Muscle layer of duodenum (tissue), 2 donors: Measurements from ENCODE around the gene MERTK.

Experiments used
- H3K27ac ChIP-seq: one replicate; pipeline ENCODE4 v1.7.0; 2013; ENCODE audit warnings: mild to moderate bottlenecking, low read length
- H3K27me3 ChIP-seq: one replicate; pipeline ENCODE4 v1.7.0; 2013; ENCODE audit warnings: low read depth, mild to moderate bottlenecking, control low read depth, low read length
- H3K36me3 ChIP-seq, 2 donors: one replicate each; pipeline ENCODE4 v1.7.0; 2013; ENCODE audit warnings: low read length in 2 of 2, control low read depth in 1 of 2, mild to moderate bottlenecking in 1 of 2; ENCODE audit not compliant: insufficient read depth in 2 of 2, control insufficient read depth in 1 of 2
- H3K4me1 ChIP-seq, 2 donors: one replicate each; pipeline ENCODE4 v1.7.0; 2013; ENCODE audit warnings: low read length in 2 of 2, mild to moderate bottlenecking in 2 of 2, control low read depth in 1 of 2, moderate library complexity in 1 of 2; ENCODE audit not compliant: insufficient read depth in 2 of 2, control insufficient read depth in 1 of 2
- H3K4me3 ChIP-seq, 2 donors: one replicate each; pipeline ENCODE4 v1.7.0; 2013; ENCODE audit warnings: low read length in 2 of 2, low read depth in 1 of 2, mild to moderate bottlenecking in 1 of 2
- H3K9me3 ChIP-seq, 2 donors: one replicate each; pipeline ENCODE4 v1.7.0; 2013; ENCODE audit warnings: low read length in 2 of 2, control low read depth in 1 of 2, mild to moderate bottlenecking in 1 of 2; ENCODE audit not compliant: control insufficient read depth in 1 of 2
- donor health status: healthy.

The MERTK gene

DNA sequence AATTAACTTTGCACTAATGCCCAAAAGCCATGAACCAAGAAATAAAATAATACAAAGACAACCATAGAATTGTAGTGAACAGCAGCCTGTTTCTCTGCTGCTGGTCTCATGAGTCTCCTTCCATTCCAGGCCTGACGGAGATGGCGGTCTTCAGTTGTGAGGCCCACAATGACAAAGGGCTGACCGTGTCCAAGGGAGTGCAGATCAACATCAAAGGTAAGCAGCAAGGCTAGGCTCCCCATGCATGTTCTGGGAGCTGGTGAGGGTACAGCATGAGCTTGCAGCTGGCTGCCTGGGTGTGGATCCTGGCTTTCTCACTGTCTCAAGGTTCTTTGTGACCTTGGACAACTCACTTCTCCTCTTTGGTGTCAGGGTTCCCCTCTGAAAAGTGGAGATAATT, 66.7 kb downstream of the MERTK start:
- Histone ChIP-seq H3K27ac (no peak overlapping the region), H3K4me3 (no peak overlapping the region), H3K9me3 (no peaks in the 10 kb centered on the region), H3K4me1 (no peaks in the 10 kb centered on the region), H3K27me3 (no peaks in the 10 kb centered on the region), H3K36me3 (peaks cover 3 to 23% of the 10 kb centered on the region in 2 donors)

DNA sequence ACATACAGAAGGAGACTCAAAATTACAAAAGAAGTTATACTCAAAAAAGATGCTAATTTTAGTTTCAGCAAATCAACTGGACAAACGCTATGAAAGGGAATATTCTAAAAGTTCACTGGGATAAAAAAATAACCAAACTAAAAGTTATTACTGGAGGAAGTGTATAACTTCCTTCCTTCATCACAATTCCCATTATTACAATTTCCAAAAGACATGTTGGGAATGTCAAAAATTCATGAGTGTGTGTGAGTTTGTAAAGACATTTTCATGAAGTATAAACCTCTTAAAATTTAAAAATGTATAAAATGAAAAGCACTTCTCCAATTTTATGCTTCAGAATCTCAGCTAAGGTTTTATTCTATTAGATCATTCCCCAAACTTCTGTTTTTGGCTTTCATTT, 67.8 kb downstream of the MERTK start:
- peaks cover 3 to 23% of the 10 kb centered on the region in 2 donors for H3K36me3 ChIP-seq
- no peaks in the 10 kb centered on the region for H3K9me3 ChIP-seq
- H3K27ac ChIP-seq = no peak overlapping the region
- H3K4me1 ChIP-seq = no peaks in the 10 kb centered on the region
- H3K27me3 ChIP-seq = no peaks in the 10 kb centered on the region
- H3K4me3 ChIP-seq = no peak overlapping the region

DNA sequence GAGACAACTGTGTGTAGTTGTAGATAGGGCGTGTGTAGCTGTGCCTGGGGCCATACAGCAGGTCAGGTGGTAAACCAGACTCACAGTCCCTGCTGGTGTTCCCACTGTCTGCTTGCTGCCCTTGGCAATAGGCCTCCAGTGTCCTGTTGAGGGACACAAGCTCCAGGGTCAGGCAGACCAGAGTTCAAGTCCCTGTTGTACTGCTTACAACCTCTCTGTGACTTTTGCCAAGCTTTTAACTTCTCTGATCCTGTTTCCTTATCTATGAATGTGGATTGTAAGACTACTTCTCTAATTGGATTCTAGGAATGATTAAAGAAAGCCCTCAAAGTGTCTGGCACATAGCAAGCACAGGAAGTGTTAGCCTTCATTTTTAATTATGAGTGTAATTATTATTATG, 68.6 kb downstream of the MERTK start:
- H3K4me3 ChIP-seq = no peak overlapping the region
- H3K4me1 ChIP-seq = no peaks in the 10 kb centered on the region
- no peaks in the 10 kb centered on the region for H3K9me3 ChIP-seq
- H3K27ac ChIP-seq = no peak overlapping the region
- H3K36me3 ChIP-seq = peaks cover 3 to 23% of the 10 kb centered on the region in 2 donors
- no peaks in the 10 kb centered on the region for H3K27me3 ChIP-seq

DNA sequence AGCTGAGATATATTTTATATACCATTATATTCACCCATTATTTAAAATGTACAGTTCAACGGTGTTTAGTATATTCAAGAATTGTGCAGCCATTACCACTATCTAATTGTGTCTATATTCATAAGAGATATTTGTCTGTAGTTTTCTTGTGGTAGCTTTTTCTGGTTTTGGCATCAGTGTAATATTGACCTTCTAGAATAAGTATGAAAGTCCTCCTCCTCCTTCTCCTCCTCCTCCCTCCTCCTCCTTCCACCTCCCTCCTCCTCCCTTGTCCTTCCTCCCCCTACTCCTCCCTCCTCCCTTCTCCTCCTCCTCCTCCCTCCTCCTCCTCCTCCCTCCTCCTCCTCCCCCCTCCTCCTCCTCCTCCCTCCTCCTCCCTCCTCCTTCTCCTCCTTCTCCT, 72.0 kb downstream of the MERTK start:
- Histone ChIP-seq H3K27me3 (no peaks in the 10 kb centered on the region), H3K36me3 (peaks cover 6 to 20% of the 10 kb centered on the region in 2 donors), H3K4me3 (no peak overlapping the region), H3K27ac (no peak overlapping the region), H3K4me1 (peaks cover 0 to 16% of the 10 kb centered on the region in 2 donors), H3K9me3 (no peaks in the 10 kb centered on the region)

DNA sequence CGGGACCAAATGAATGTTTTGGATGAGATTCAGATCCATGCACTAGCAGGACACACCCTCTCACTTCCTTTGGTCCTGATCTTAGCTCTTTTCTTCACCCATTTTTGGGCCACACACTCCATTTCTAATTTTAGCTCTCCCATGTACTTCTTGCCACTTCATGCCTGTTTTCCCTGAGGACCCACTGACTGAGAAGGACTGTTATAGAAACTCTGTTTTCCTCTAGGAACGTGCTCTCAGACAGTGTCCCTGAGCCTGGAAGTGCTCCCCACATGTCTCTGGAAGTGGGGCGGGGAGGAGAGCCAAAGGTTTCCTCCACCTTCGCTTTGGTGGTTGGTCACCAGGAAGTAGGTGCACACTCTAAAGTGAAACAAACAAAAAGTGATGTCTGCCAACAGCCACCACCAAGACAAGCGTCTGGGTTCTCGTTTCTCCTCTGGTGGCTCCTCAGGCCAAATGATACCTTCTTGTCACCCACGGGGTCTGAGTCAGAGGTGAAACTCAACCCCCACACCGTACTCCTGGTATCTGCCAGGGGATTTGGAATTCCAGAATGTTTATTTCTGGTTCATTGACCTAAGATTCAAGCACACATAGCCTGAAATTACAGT, 74.7 kb downstream of the MERTK start:
- no peaks in the 10 kb centered on the region for H3K9me3 ChIP-seq
- peaks cover 0 to 17% of the 10 kb centered on the region in 2 donors for H3K4me1 ChIP-seq
- H3K27ac ChIP-seq = peak overlapping the region; percentile 19
- H3K4me3 ChIP-seq = no peak overlapping the region
- H3K36me3 ChIP-seq = peaks cover 8 to 31% of the 10 kb centered on the region in 2 donors
- no peaks in the 10 kb centered on the region for H3K27me3 ChIP-seq

DNA sequence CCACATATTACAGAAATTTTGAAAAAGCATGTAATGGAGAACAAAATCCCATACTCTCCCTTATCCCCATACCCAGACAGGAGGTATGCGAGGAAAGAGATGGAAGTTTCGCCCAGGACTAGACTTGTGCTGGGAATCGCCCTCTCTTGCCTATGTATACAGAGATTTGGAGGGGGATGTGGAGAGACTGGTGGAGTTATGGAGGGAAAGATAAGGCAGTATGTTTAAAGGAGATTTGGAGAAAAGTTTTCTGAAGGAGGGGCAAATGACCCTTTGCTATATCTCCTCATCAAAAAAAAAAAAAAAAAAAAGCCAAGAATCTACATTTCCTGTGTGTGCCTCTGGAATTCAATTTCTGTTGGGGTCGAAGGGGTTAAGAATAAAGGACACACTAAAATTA, 75.3 kb downstream of the MERTK start:
- H3K9me3 ChIP-seq = no peaks in the 10 kb centered on the region
- H3K27me3 ChIP-seq = no peaks in the 10 kb centered on the region
- H3K27ac ChIP-seq = peak overlapping the region; percentile 19
- H3K4me3 ChIP-seq = no peak overlapping the region
- peaks cover 0 to 17% of the 10 kb centered on the region in 2 donors for H3K4me1 ChIP-seq
- peaks cover 8 to 28% of the 10 kb centered on the region in 2 donors for H3K36me3 ChIP-seq

DNA sequence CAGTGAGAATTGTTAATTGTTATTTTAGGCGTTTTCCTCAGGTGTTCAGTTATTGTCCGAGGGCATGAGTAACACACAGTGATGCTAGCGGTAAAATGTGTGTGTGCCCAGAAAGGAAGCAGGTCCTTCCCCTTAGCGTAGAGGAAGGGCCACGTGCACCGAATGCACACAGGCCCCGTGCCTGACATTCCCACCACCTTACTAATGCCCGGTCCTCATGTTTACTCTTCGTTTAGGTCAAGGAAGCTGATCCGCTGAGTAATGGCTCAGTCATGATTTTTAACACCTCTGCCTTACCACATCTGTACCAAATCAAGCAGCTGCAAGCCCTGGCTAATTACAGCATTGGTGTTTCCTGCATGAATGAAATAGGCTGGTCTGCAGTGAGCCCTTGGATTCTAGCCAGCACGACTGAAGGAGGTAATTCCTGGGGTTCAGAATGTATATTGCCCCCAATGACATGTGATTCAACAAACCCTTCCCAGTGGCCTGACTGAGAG, 76.7 kb downstream of the MERTK start:
- Histone ChIP-seq H3K36me3 (peaks cover 5 to 21% of the 10 kb centered on the region in 2 donors), H3K4me1 (peaks cover 0 to 17% of the 10 kb centered on the region in 2 donors), H3K27ac (no peak overlapping the region), H3K9me3 (no peaks in the 10 kb centered on the region), H3K4me3 (no peak overlapping the region), H3K27me3 (no peaks in the 10 kb centered on the region)

DNA sequence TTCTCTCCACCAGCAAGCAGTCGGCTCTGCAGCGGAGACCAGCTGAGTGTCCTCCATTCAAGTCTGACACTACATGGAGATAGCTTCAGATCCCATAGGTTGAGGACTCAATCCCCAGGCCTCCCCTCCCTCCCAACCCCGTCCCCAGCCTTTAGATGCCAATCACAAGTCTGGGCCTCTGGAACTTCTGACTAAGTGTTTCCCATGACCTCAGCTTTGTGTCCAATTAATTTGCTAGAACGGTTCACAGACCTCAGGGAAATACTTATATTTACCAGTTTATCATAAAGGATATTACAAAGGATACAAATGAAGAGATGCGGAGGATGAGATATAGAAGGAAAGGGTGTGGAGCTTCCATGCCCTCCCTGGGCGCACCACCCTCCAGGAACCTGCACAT, 77.4 kb downstream of the MERTK start:
- H3K9me3 ChIP-seq = no peaks in the 10 kb centered on the region
- H3K27me3 ChIP-seq = no peaks in the 10 kb centered on the region
- no peak overlapping the region for H3K27ac ChIP-seq
- peaks cover 5 to 24% of the 10 kb centered on the region in 2 donors for H3K36me3 ChIP-seq
- H3K4me1 ChIP-seq = peaks cover 0 to 17% of the 10 kb centered on the region in 2 donors
- H3K4me3 ChIP-seq = no peak overlapping the region

DNA sequence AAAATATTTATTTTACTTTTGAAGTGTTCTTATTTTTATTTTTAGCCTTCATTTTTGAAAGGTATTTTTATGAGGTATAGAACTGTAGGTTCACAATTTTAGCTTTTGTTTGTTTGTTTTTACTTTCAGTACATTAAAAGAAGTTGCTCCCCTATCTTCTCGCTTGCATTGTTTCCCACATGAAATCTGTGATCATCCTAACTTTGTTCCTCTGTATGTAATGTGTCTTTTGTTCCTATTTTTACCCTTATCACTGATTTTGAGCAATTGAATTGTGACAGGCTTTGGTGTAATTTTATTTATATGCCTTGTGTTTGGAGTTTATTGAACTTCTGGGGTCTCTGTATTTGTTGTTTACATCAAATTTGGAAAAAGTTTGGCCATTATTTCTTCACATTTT, 78.8 kb downstream of the MERTK start:
- Histone ChIP-seq H3K27ac (no peak overlapping the region), H3K4me1 (peaks cover 0 to 17% of the 10 kb centered on the region in 2 donors), H3K36me3 (peaks cover 5 to 25% of the 10 kb centered on the region in 2 donors), H3K4me3 (no peak overlapping the region), H3K27me3 (no peaks in the 10 kb centered on the region), H3K9me3 (no peaks in the 10 kb centered on the region)

DNA sequence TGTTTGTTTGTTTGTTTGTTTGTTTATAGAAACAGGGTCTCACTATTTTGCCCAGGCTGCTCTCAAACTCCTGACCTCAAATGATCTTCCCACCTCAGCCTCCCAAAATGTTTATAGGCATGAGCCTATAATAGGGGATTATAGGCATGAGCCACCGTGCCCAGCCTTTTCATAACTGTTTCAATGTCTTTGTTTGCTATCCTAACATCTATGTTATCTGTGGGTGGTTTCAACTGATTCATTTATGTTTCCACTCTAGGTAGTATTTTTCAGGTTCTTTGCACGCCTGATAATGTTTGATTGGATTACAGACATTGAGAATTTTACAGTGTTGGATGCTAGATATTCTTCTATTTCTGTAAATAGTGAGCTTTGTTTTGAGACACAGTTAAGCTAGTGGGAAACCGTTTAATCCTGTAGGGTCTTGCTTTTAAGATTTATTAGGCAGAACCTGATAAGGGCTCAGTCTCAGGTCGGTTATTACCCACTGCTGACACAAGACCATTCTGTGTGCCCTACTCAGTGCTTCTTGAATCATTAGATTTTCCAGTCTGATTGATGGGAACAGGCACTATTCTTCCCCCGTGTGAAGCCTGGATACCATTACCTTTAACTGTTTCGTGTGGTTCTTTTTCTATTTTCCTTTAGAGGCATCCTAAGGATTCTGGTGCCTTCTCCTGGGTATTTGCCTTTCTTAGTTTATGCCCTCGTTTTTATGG, 80.2 kb downstream of the MERTK start:
- Histone ChIP-seq H3K4me1 (peaks cover 0 to 9% of the 10 kb centered on the region in 2 donors), H3K4me3 (no peak overlapping the region), H3K27ac (no peak overlapping the region), H3K36me3 (peaks cover 15 to 36% of the 10 kb centered on the region in 2 donors), H3K27me3 (no peaks in the 10 kb centered on the region), H3K9me3 (no peaks in the 10 kb centered on the region)

DNA sequence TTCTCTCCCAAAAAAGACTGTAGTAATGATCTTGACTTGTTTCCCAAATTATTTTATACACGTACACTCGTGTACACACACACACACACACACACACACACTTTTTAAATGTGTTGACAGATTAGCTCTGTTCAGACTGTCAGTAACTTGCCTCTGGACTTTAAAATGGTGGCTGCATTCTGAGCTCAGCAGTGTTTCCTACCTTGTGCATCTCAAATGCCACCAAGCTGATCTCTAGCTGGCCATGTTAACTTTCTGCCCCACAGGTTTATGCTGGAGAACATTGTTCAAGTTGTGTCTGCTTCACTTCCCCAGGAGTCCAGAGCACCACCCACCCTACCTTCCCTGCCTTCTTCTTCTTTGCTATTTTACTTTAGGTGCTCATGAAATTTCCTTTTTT, 83.3 kb downstream of the MERTK start:
- Histone ChIP-seq H3K4me3 (no peak overlapping the region), H3K4me1 (no peaks in the 10 kb centered on the region), H3K27ac (no peak overlapping the region), H3K36me3 (peaks cover 17 to 42% of the 10 kb centered on the region in 2 donors), H3K27me3 (no peaks in the 10 kb centered on the region), H3K9me3 (no peaks in the 10 kb centered on the region)
